K562 (cell line): ENCODE measurements around the gene MEGF10. TPM values are rescaled to one million over a fixed set of nuclear protein-coding genes. Genes with fewer than 3 reads are reported as not detected.

Experiments
- BCL6 ChIP-seq: fragments of 250-450 bp; sonication (Bioruptor Pico); IDR thresholded peaks from 2 replicates; pipeline ENCODE4 v1.4.0; 2020
- NFE2 ChIP-seq: IDR thresholded peaks from 2 replicates; pipeline ENCODE4 v1.6.1; 2014; ENCODE audit warnings: antibody characterized with exemption, low read depth
- PCBP2 ChIP-seq: fragments of 200-400 bp; formaldehyde crosslinking; IDR thresholded peaks from 2 replicates; pipeline ENCODE4 v1.6.1; 2018; ENCODE audit warnings: low read length, low read depth, mild to moderate bottlenecking, moderate library complexity; ENCODE audit not compliant: poor library complexity, severe bottlenecking
- REST ChIP-seq, 2 experiments: fragments of 450-650 bp; formaldehyde crosslinking in 1 of 2; IDR thresholded peaks; 2 replicates each; pipeline versions ENCODE4 v1.4.0 to v1.6.1; 2014 to 2020; ENCODE audit warnings: mild to moderate bottlenecking in 2 of 2, borderline replicate concordance in 1 of 2, low read depth in 1 of 2
- TARDBP ChIP-seq: fragments of 450-650 bp; IDR thresholded peaks from 2 replicates; pipeline ENCODE4 v1.6.1; 2016
- TEAD4 ChIP-seq, 2 experiments: sonication (generic) in 1 of 2; formaldehyde crosslinking in 1 of 2; IDR thresholded peaks; 2 replicates each; pipeline versions ENCODE4 v1.6.1 to v1.8.0; 2012 to 2022; ENCODE audit warnings: borderline replicate concordance in 1 of 2, inconsistent platforms in 1 of 2, low read length in 1 of 2, mild to moderate bottlenecking in 1 of 2, missing genetic modification reagents in 1 of 2
- ZBTB17 ChIP-seq: fragments of 450-650 bp; formaldehyde crosslinking; IDR thresholded peaks from 2 replicates; pipeline ENCODE4 v1.4.0; 2020; ENCODE audit warnings: mild to moderate bottlenecking
- ZBTB33 ChIP-seq: sonication (generic); formaldehyde crosslinking; IDR thresholded peaks from 2 replicates; pipeline ENCODE4 v1.8.1; 2023; ENCODE audit warnings: mild to moderate bottlenecking, missing genetic modification reagents
- ZNF507 ChIP-seq: conservative IDR thresholded peaks from 2 replicates; pipeline ENCODE4 v1.6.1; 2017; ENCODE audit warnings: missing genetic modification characterization, missing compliant biosample characterization
- ZNF830 ChIP-seq: fragments of 250-450 bp; sonication (Bioruptor Pico); IDR thresholded peaks from 2 replicates; pipeline ENCODE4 v1.5.0; 2021; ENCODE audit warnings: mild to moderate bottlenecking
- polyA plus RNA-seq, 8 experiments: library from polyadenylated mRNA; depleted of rRNA in 4 of 8; stranded (reverse) in 5 of 8; unstranded in 3 of 8; fragments of >200 nt; fragmentation: Nextera tagmentation in 2 of 8; fragmentation: Illumina TruSeq in 1 of 8; extraction: Ambion mirVana in 2 of 8; extraction: Trizol in 1 of 8; gene quantifications; 2 replicates each; pipeline versions ENCODE4 v1.2.1 to v1.2.3, GENCODE V29; 2011 to 2014; ENCODE audit warnings: inconsistent platforms in 1 of 8, missing spikeins in 1 of 8
- total RNA-seq, 7 experiments: library from RNA; depleted of rRNA in 6 of 7; stranded (reverse); fragments of >200 nt in 6 of 7; fragmentation: Illumina TruSeq in 2 of 7; extraction: Trizol in 2 of 7; gene quantifications; 2 replicates each; pipeline versions ENCODE4 v1.2.1 to v1.2.3, GENCODE V29; 2011 to 2021; ENCODE audit warnings: low replicate concordance in 1 of 7
- TF ChIP-seq, protein P1 (sequence below): fragments of 250-450 bp; sonication (Bioruptor Pico); IDR thresholded peaks from 2 replicates; pipeline ENCODE4 v1.5.0; 2021; ENCODE audit warnings: mild to moderate bottlenecking, moderate library complexity

The MEGF10 gene
- total and polyA plus RNA-seq, 9 of the 15 experiments (the other 6 are each of a cell fraction or from before 2014, with no cell fraction given) = 0.07 TPM; not detected in 8

DNA sequence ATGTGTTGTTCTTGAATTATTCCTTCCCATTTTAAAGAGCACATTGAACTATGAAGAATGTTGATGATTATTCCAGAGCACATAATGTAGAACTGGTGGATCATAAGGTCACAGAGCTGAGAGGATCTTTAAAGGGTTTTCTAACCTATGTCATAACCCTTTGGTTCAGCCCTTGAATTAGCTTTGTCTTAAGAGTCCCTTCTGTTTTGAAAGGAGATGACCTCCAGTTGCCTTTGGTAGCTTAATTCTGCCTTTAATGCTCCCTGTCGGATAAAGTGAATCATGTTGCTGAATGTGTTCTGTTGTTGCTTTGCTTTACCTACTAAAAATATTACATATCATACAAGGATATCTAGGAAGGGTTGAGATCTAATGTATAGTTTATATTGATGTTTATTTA is 127.8 kb downstream of the MEGF10 start (continued):
- TF ChIP-seq, protein P1, sequence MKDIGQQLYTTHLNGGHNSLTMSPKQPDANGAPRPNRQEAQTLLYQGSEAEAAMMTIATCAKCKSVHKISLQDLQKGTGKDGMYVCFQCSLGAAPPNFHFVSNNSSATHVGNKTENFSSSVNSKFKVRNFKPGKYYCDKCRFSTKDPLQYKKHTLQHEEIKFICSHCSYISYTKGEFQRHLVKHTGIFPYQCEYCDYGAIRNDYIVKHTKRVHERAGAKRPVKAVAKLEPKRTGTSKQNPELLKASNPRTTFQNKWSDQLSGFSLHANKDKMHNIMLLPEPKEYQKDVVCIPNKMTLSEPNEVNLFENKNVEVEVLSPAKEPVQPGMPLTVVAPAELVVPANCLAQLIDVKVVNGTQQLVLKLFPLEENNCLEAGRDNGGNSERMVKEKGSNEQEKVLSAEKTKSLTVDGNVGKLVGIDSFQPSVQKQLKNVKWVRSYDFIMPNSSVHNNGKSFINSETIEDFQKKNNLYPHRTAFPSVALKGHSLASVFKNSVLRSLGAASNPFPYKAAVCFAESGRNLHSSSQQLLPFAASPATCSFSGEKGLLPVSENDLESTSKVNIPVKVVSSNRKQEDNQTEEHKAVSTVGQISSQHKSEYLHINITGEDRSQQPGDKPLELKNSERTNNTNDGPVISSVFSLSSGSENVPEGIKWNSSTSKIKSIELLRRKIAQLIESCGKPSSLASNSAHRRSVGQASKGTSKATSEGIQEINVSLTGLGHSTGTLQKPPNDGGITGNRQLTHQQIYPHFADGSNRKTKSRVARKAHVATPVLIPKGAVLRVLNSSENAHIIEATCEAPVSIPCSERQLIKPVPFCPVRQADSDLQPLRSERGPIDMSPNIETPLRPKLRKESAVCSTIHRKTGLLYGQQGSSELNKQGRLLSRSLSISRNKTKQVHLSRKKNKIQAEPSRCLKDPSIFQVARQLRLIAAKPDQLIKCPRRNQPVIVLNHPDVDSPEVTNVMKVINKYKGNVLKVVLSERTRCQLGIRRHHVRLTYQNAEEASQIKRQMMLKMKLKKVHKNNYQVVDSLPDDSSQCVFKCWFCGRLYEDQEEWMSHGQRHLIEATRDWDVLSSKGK = no peak
- TF ChIP-seq ZNF507 (tag) (no peak), ZNF830 (CRISPR knock-in tag) (no peak), PCBP2 (no peak), BCL6 (CRISPR knock-in tag) (no peak), TARDBP (no peak), ZBTB17 (CRISPR knock-in tag) (no peak), NFE2 (no peak), REST (IDR thresholded peaks at IDR 0.05; ENCODE audit: borderline replicate concordance) (no peak), REST (CRISPR knock-in tag; IDR thresholded peaks at IDR 0.05; ENCODE audit: low read depth) (no peak), ZBTB33 (CRISPR knock-in tag) (no peak), TEAD4 (IDR thresholded peaks at IDR 0.05; ENCODE audit: low read length) (no peak), TEAD4 (CRISPR knock-in tag; IDR thresholded peaks at IDR 0.05; ENCODE audit: borderline replicate concordance) (no peak)
